Endothelial cell of hepatic sinusoid (primary cell): ENCODE measurements around the gene CANX.
"Not testable (repeated sequence)": the region's sequence is repeated elsewhere in the genome, so short reads cannot be mapped to it uniquely, and the experiment has no call there.

Experiments used
- in situ Hi-C: cut with HindIII; loops from 2 replicates; pipeline ENCODE4 v1.10.0; 2017; ENCODE audit warnings: low sequenced_read_pairs

The CANX gene

GRCh38 chr5:179698935-179699615 is at the start of gene CANX:
Gene CANX, plus strand, starts transcription at chr5:179698967. Its CDS starts 6,715 bp downstream, at chr5:179705682.
- in situ Hi-C loops: no loop called here

GRCh38 chr5:179649166-179649703 is 49.5 kb upstream of the CANX start:
- in situ Hi-C loops: not testable (repeated sequence)

GRCh38 chr5:179650245-179650644 is 48.5 kb upstream of the CANX start:
- in situ Hi-C loops: not testable (repeated sequence)

GRCh38 chr5:179653135-179653534 is 45.6 kb upstream of the CANX start:
- in situ Hi-C loops: not testable (repeated sequence)

DNA sequence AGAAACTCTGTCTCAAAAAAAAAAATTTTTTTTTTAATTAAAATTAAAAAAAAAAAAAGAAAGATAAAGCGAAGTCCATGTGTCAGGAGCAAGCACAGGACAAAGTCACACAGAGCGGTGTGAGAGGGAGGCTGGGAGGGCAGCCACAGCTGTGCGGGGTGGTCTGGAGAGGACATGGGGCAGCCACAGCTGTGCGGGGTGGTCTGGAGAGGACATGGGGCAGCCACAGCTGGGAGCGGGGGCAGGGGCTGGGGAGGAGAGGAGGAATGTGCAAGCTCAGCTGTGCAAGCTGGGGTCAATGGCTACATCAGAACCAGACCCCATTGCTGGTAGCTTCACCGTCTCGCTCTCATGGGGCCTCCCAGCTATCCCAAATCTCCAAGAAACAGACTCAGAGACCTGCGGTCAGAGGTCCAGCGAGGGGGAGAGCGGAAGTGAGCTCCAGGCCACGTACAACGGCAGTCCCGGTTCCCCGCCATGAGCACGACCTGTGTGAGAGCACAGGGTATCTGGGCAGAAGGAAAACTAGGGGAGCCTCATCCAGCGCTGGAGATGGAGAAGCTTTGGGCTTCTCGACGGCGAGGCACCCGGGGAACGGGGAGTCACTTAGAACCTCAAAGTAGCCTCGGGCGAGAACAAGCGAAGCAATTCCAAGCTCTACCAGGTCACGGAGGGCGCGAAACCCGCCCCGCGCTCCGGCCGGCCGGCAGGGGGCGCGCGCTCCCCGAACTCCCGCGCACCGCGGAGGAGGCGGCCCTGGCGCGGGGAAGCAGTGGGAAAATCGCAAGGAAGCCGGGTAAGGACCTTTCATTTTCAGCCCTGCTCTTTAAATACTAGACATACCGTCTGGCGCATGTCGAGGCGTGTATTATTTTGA is 41.2 kb upstream of the CANX start:
- in situ Hi-C loops: not testable (repeated sequence)

DNA sequence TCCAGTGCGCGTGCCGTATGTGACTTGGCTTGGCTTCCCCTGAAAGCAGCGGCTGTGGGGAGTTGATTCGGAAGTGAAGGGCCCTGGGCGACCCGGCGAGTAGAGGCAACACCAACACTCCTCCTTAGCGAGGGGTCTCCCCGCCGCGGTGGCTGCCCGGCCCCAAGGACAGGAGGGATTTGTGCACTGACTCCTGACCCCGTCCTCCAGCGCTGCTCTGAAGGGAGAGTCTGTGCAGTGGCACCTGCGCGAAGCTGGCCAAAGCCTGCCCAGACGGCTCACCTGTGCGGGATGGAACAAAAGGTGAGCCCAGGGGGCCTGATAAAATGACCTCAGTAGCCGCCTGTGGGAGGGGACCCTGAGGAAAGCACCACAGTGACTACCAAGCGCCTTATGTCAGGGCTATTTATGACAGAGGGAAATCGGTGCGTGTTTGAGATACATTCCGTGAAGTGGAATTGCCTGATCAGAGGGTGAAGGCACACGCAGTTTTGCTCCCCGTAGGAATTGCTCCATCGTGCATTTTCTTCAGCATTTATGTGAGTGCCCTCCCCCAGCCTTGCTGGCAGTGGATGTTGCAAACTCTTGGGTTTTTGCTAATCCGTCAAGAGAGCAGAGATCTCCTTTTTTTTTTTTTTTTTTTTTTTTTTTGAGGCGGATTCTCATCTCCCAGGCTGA is 40.4 kb upstream of the CANX start:
- in situ Hi-C loops: not testable (repeated sequence)

GRCh38 chr5:179661647-179662046 is 37.1 kb upstream of the CANX start:
- in situ Hi-C loops: not testable (repeated sequence)

DNA sequence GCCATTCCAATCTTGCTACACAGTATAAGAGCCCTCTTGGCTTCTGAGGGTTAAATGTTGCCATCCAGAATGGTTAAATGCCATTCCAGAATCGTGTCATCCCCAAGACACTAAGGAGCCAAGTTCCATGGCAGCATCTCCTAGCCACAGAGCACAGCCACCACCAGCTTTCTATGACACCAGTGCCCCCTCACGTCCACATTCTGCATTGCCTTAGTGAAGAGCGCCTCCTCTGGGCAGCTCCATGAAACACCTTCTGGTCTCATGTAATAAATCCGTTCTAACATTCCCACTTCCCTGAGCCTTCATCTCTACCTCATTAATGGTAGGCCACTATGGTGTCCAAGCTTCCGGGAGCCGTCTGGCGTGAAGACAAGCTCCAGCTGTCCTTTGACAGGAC is 30.4 kb upstream of the CANX start:
- in situ Hi-C loops: loop anchor here (5.0 kb wide), 1 partner anchor 39 kb away; no protein-coding TSS in a partner anchor

DNA sequence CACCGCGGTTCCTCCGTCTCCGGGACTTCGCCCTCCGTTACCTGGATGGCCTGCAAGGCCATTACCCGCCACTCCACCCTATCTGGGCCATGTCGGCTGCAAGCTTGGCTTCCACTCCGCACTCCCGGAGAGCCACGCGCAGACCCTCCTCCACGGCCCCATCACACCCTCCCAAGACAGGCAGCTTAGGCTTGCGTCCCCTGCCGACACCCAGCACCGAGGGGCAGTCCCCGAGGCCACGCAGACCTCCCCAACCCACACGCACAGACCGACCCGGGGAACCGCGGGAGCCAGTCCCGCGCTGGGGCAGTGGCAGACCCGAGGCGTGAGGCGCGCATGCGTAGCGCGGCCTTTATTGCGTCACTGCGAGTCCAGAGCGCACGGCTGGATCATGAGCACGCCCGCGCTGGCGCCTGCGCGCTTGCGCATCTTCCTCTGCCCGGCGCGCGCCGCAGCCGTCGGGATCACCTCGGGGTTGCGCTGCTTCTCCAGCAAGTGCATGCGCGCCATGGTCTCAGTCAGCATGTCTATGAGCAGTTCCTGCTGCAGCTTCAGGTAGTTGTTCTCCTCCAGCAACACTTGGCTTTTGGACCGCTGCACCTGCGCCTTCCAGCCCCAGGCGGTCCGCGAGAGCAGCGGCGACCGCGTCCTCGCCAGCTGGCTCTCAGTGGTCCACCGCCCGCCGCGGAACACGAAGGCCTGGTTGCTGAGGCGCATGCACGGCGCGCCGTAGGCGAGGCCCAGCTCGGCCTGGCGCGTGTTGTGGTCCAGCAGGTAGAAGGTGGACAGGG is 20.3 kb upstream of the CANX start:
- in situ Hi-C loops: loop anchor here (5.0 kb wide), 1 partner anchor 79 kb away; no protein-coding TSS in a partner anchor

- in situ Hi-C loops: loop anchor here (5.0 kb wide), 1 partner anchor 78 kb away; no protein-coding TSS in a partner anchor
Observed at GRCh38 chr5:179679014-179679674, 19.6 kb upstream of the CANX start.

DNA sequence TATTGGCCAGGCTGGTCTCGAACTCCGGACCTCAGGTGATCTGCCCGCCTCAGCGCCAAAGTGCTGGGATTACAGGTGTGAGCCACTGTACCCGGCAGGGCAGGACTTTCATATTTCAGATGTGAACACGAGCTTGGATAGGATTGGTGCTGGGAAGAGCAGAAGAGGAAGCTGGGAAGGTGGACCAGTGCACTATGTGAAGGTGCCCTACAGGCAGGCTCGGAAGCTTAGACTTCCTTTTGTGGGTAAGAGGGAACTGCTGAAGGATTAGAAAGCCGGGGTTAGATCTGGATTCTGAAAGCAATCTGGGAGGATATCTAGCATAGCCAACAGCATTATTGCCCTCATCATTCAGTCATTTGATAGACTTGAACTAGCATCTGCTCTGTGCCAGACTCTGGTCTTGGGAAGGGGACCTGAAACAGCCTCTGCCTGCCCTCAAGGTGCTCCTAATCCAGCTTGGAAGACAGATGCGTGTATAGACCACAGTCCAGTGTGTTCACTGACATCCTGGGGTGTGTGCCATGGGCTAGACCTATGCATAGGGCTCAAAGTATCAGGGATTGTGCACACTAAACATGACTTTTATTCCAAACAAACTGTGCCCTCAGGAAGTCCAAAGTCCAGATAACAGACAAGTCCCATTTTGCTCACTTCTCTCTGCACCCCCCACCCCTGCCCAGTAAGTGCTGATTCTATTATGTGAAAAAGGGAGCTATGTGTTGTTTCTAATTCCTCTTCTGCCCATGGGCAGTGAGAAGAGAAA is 18.6 kb upstream of the CANX start:
- in situ Hi-C loops: no loop called here

GRCh38 chr5:179680780-179681401 is 17.9 kb upstream of the CANX start, which contains the start of gene CBY3:
Gene CBY3, minus strand, starts transcription at chr5:179681034. Its CDS starts 116 bp downstream, at chr5:179680918.
- in situ Hi-C loops: no loop called here

DNA sequence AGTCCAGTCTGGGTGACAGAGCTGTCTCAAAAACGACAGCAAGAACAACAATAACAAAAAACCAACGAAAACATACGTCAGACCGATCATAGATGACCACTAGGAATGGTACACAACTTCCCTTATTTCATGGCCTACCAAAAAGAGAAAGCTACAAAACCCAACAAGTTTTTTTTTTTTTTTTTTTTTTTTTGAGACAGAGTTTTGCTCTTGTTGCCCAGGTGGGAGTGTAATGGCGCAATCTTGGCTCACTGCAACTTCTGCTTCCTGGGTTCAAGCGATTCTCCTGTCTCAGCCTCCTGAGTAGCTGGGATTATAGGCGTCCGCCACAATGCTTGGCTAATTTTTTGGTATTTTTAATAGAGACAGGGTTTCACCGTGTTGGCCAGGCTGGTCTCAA is 9.6 kb upstream of the CANX start:
- in situ Hi-C loops: not testable (repeated sequence)

DNA sequence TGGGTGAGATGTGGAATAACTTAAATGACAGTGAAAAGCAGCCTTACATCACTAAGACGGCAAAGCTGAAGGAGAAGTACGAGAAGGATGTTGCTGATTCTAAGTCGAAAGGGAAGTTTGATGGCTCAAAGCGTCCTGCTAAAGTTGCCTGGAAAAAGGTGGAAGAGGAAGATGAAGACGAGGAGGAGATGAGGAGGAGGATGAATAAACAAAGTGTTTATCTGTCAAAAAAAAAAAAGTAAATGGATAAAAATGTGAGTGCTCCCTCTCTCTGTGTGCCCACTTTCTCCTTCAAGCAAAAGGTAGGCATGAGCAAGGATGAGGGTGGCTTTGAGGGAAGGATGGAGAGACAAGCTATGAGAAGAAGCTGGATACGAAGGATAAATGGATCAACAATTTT is 4.2 kb upstream of the CANX start:
- in situ Hi-C loops: no loop called here

DNA sequence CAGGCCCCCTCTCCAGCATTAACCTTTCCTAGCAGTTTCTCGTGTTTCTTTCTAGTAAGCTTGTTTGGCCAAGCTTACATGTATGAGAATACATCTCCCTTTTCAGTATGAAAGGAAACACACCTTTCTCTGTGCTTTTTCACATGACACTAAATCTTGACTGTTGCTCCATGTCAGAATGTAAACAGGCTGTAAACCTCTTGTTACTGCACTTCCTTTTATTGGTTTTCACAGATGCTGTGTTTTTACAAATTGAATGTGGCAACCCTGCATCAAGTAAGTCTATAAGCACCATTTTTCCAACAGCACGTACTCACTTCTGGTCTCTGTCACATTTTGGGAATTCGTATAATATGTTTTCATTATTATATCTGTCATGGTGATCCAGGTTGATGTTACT is 2.2 kb upstream of the CANX start:
- in situ Hi-C loops: no loop called here

- in situ Hi-C loops: no loop called here
Observed at GRCh38 chr5:179697108-179697507, 1.7 kb upstream of the CANX start.

- in situ Hi-C loops: not testable (repeated sequence)
Observed at GRCh38 chr5:179697543-179697942, 1.2 kb upstream of the CANX start.
